ENCODE data around the gene KRTAP10-12. TPM values are rescaled to one million over a fixed set of nuclear protein-coding genes. Genes with fewer than 3 reads are reported as not detected.

Gene KRTAP10-12
- total and polyA plus RNA-seq, 2 of the 4 experiments (the other 2 are of a cell fraction), result not detected

DNA sequence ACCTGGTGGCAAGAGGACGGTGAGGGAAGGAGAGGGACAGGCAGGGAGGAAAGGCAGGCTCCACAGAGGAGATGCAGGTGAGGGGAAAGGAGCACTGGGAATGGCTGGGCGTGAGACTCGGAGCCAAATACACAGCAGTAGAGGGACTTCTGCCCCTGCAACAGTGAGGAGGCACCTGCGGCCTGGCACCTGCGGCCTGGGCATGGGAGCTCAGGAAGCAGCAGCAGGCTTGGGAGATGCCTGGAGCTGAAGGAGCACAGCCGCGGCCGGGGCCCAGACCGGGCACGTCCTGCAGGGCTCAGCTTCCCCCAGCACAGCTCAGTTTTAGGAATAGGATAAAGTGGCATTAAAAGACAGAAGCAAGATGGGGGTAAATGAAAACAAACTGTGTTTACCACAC lies 35.3 kb downstream of the KRTAP10-12 start:
- Histone ChIP-seq H4K20me1 (ENCODE audit: insufficient read depth, low read length) (no peaks in the 10 kb centered on the region), H3K4me2 (ENCODE audit: low read depth, low read length) (no peak overlapping the region), H2BK5ac (ENCODE audit: low read depth, low read length, poor library complexity, severe bottlenecking) (no peak overlapping the region), H2BK20ac (ENCODE audit: low read depth, low read length) (no peak overlapping the region), H3K27me3 (ENCODE audit: control insufficient read depth, insufficient read depth, low read length) (peaks cover 16% of the 10 kb centered on the region), H4K91ac (ENCODE audit: insufficient read depth, low read depth, low read length) (no peak overlapping the region), H3K27ac (ENCODE audit: insufficient read depth, low read length) (no peak overlapping the region), H3K14ac (replicated peaks; ENCODE audit: low read depth, low read length) (no peak overlapping the region), H3K4me1 (ENCODE audit: control insufficient read depth, insufficient read depth, low read length) (no peaks in the 10 kb centered on the region), H3K23ac (ENCODE audit: low read depth, low read length) (no peak overlapping the region), H3K56ac (ENCODE audit: extremely low read depth, insufficient read depth, low read length) (no peak overlapping the region), H3K9ac (ENCODE audit: low read depth, low read length) (no peak overlapping the region), H3K79me1 (ENCODE audit: low read depth in 1 of 2, low read length in 2 of 2) (no peaks in the 10 kb centered on the region), H2AK9ac (replicated peaks; ENCODE audit: low read depth, low read length, poor library complexity) (no peak overlapping the region), H4K5ac (ENCODE audit: low read depth, low read length) (no peak overlapping the region), H3K4ac (ENCODE audit: low read depth, low read length) (no peak overlapping the region), H2BK15ac (ENCODE audit: low read depth, low read length) (no peak overlapping the region), H3K9me1 (ENCODE audit: insufficient read depth, low read length) (no peaks in the 10 kb centered on the region), H2BK120ac (ENCODE audit: low read depth, low read length) (no peak overlapping the region), H2AK5ac (ENCODE audit: low read depth, low read length) (no peak overlapping the region), H3K36me3 (ENCODE audit: control insufficient read depth, insufficient read depth, low read length) (no peaks in the 10 kb centered on the region), H3K9me3 (ENCODE audit: control insufficient read depth, insufficient read depth, low read length) (peaks cover 13% of the 10 kb centered on the region), H2AFZ (replicated peaks; ENCODE audit: low read length, poor library complexity) (no peak overlapping the region), H4K8ac (ENCODE audit: low read depth in 2 of 2, low read length in 2 of 2) (no peak overlapping the region), H3K18ac (ENCODE audit: low read depth, low read length) (no peak overlapping the region), H3K4me3 (ENCODE audit: insufficient read depth, low read depth, low read length) (no peak overlapping the region)
- 61% methylated on average over 4 of the region's 10 CpGs; no CpG with 5 or more reads in 1 of the 2 experiments for WGBS, 2 experiments (ENCODE audit: extremely low coverage in 2 of 2, insufficient read length in 1 of 2)
- no peak for ATAC-seq (ENCODE audit: low read depth)
- no peak for DNase-seq
- in situ Hi-C loops (cut with MboI; ENCODE audit: low sequenced_read_pairs) (no loop called here), dilution Hi-C loops (cut with HindIII; ENCODE audit: low sequenced_read_pairs, unreplicated experiment) (no loop called here), intact Hi-C loops (cut with micrococcal nuclease) (no loop called here)
- TF ChIP-seq CEBPB (IDR thresholded peaks at IDR 0.05; ENCODE audit: low read depth, low read length), result no peak
- no peak for TF ChIP-seq SMC3 (IDR thresholded peaks at IDR 0.05; ENCODE audit: low read depth, low read length)
- no peak for TF ChIP-seq FOS (IDR thresholded peaks at IDR 0.05; ENCODE audit: low read depth, low read length)
- no peak for TF ChIP-seq ELK1 (IDR thresholded peaks at IDR 0.05; ENCODE audit: borderline replicate concordance, low read depth, low read length)
- TF ChIP-seq, protein P1, sequence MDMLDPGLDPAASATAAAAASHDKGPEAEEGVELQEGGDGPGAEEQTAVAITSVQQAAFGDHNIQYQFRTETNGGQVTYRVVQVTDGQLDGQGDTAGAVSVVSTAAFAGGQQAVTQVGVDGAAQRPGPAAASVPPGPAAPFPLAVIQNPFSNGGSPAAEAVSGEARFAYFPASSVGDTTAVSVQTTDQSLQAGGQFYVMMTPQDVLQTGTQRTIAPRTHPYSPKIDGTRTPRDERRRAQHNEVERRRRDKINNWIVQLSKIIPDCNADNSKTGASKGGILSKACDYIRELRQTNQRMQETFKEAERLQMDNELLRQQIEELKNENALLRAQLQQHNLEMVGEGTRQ (IDR thresholded peaks at IDR 0.05; ENCODE audit: low read depth, low read length), result no peak
- no peak for TF ChIP-seq RAD21 (IDR thresholded peaks at IDR 0.05; ENCODE audit: low read length)
- no peak for TF ChIP-seq RCOR1 (IDR thresholded peaks at IDR 0.05; ENCODE audit: insufficient replicate concordance, low read length)
- no TSS peak for BruUV-seq (replicated peaks)
- CTCF ChIA-PET, result no interaction called here
- POLR2A ChIA-PET (ENCODE audit: unreplicated experiment), result no interaction called here
